Upper lobe of left lung (tissue), 6 donors: ENCODE data around the gene POFUT2. TPM values are rescaled to one million over a fixed set of nuclear protein-coding genes. Genes with fewer than 3 reads are reported as not detected.
"Not testable (repeated sequence)": the region's sequence is repeated elsewhere in the genome, so short reads cannot be mapped to it uniquely, and the experiment has no call there.

Experiments used
- ATAC-seq, 2 donors: fragments of 200-7000 bp; cut with Tn5 transposase; one replicate each; pipeline ENCODE4 v1.9.1; 2022; ENCODE audit warnings: mild to moderate bottlenecking in 2 of 2, moderate library complexity in 2 of 2; ENCODE audit not compliant: low FRiP score in 2 of 2
- DNase-seq, 2 donors: peaks; one replicate each; pipeline ENCODE4 v3.0.0-alpha.2; 2019 to 2020
- H3K27ac ChIP-seq, 4 donors: fragments of 200-600 bp; sonication (generic); one replicate each; pipeline ENCODE4 v1.5.1; 2016 to 2019
- H3K27me3 ChIP-seq, 4 donors: fragments of 200-600 bp; sonication (generic); one replicate each; pipeline ENCODE4 v1.5.1; 2017 to 2019
- H3K36me3 ChIP-seq, 4 donors: fragments of 200-600 bp; sonication (generic); one replicate each; pipeline ENCODE4 v1.5.1; 2016 to 2019
- H3K4me1 ChIP-seq, 4 donors: fragments of 200-600 bp; sonication (generic); one replicate each; pipeline ENCODE4 v1.5.1; 2018 to 2019
- H3K4me3 ChIP-seq, 4 donors: fragments of 200-600 bp; sonication (generic); one replicate each; pipeline ENCODE4 v1.5.1; 2017 to 2019; ENCODE audit warnings: mild to moderate bottlenecking in 2 of 4, moderate library complexity in 1 of 4
- H3K9me3 ChIP-seq, 4 donors: fragments of 200-600 bp; sonication (generic); one replicate each; pipeline ENCODE4 v1.5.1; 2018 to 2019
- EP300 ChIP-seq, 4 donors: sonication (generic); formaldehyde crosslinking; IDR thresholded peaks; one replicate each; pipeline ENCODE4 v1.5.1; 2017; ENCODE audit warnings: antibody characterized with exemption in 4 of 4, control low read depth in 2 of 4
- POLR2A ChIP-seq, 4 donors: fragments of 450-650 bp; IDR thresholded peaks; one replicate each; pipeline ENCODE4 v1.5.1; 2016 to 2017; ENCODE audit warnings: antibody characterized with exemption in 4 of 4, mild to moderate bottlenecking in 2 of 4
- POLR2AphosphoS5 ChIP-seq, 2 donors: sonication (generic); formaldehyde crosslinking; IDR thresholded peaks; one replicate each; pipeline ENCODE4 v1.5.1; 2017; ENCODE audit warnings: antibody characterized with exemption in 2 of 2
- WGBS, 2 donors: methylation state at CpG; one replicate each; pipeline ENCODE4 v1.1.5; 2017 to 2018; 5-methylcytosine and 5-hydroxymethylcytosine counted together
- total RNA-seq, 6 donors: library from RNA; depleted of rRNA in 4 of 6; stranded (reverse); fragments of >200 nt in 4 of 6; gene quantifications; one replicate each; pipeline versions ENCODE4 v1.1.0 to v1.2.1, GENCODE V29; 2016 to 2021
- TF ChIP-seq, protein P1 (sequence below), 6 experiments: fragments of 450-650 bp in 4 of 6; fragments of 200-600 bp in 2 of 6; sonication (generic) in 2 of 6; IDR thresholded peaks; one replicate each; pipeline ENCODE4 v1.5.1; 2016 to 2019; ENCODE audit warnings: antibody characterized with exemption in 6 of 6
- donor health status: DM: no; HTN: no; CAD: no; lungs with moderate emphysema.
- donor health status: DM: no; HTN: yes; CAD: no; lungs with severe emphysema.

POFUT2 gene
- total RNA-seq, 6 donors from 2014 or later = 19.9 to 89.1 (median 32.5) TPM

- 75 to 76% methylated on average over 16 to 23 of the region's 24 CpGs for WGBS, 2 donors
- peak in 1 of 2 donors; percentile 73 for ATAC-seq
- peak; percentile 59 to 63 for DNase-seq
Observed at GRCh38 chr21:45318556-45319404, 31.1 kb upstream of the POFUT2 start.

GRCh38 chr21:45318146-45318555 lies 30.5 kb upstream of the POFUT2 start:
- DNase-seq = no peak
- no peak for ATAC-seq
- Histone ChIP-seq H3K27ac (peak overlapping the region; percentile 85 to 96 (median 91)), H3K36me3 (no peaks in the 10 kb centered on the region), H3K4me1 (peaks cover 54 to 61% (median 56%) of the 10 kb centered on the region in 4 donors), H3K9me3 (no peaks in the 10 kb centered on the region), H3K4me3 (no peak overlapping the region), H3K27me3 (no peaks in the 10 kb centered on the region)
- TF ChIP-seq POLR2A (IDR thresholded peaks at IDR 0.05) (no peak), POLR2AphosphoS5 (IDR thresholded peaks at IDR 0.05) (no peak), EP300 (IDR thresholded peaks at IDR 0.05) (no peak)
- TF ChIP-seq, protein P1, sequence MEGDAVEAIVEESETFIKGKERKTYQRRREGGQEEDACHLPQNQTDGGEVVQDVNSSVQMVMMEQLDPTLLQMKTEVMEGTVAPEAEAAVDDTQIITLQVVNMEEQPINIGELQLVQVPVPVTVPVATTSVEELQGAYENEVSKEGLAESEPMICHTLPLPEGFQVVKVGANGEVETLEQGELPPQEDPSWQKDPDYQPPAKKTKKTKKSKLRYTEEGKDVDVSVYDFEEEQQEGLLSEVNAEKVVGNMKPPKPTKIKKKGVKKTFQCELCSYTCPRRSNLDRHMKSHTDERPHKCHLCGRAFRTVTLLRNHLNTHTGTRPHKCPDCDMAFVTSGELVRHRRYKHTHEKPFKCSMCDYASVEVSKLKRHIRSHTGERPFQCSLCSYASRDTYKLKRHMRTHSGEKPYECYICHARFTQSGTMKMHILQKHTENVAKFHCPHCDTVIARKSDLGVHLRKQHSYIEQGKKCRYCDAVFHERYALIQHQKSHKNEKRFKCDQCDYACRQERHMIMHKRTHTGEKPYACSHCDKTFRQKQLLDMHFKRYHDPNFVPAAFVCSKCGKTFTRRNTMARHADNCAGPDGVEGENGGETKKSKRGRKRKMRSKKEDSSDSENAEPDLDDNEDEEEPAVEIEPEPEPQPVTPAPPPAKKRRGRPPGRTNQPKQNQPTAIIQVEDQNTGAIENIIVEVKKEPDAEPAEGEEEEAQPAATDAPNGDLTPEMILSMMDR (IDR thresholded peaks at IDR 0.05) = no peak
- WGBS, 2 donors = 78% methylated on average over 5 of the region's 7 CpGs; no CpG with 5 or more reads in 1 of the 2 donors

More at GRCh38 chr21:45318556-45319404, 31.1 kb upstream of the POFUT2 start:
- TF ChIP-seq POLR2A (IDR thresholded peaks at IDR 0.05) (peak in 1 of 4 donors; percentile 21), POLR2AphosphoS5 (IDR thresholded peaks at IDR 0.05) (peak; percentile 93 to 96), EP300 (IDR thresholded peaks at IDR 0.05) (peak in 3 of 4 donors; percentile 74 to 96 (median 96))
- TF ChIP-seq, protein P1 (IDR thresholded peaks at IDR 0.05) = no peak
- peaks cover 60 to 68% (median 62%) of the 10 kb centered on the region in 4 donors for H3K4me1 ChIP-seq
- peak overlapping the region; percentile 85 to 96 (median 91) for H3K27ac ChIP-seq
- H3K9me3 ChIP-seq = no peaks in the 10 kb centered on the region
- H3K4me3 ChIP-seq = no peak overlapping the region
- no peaks in the 10 kb centered on the region for H3K27me3 ChIP-seq
- H3K36me3 ChIP-seq = no peaks in the 10 kb centered on the region

DNA sequence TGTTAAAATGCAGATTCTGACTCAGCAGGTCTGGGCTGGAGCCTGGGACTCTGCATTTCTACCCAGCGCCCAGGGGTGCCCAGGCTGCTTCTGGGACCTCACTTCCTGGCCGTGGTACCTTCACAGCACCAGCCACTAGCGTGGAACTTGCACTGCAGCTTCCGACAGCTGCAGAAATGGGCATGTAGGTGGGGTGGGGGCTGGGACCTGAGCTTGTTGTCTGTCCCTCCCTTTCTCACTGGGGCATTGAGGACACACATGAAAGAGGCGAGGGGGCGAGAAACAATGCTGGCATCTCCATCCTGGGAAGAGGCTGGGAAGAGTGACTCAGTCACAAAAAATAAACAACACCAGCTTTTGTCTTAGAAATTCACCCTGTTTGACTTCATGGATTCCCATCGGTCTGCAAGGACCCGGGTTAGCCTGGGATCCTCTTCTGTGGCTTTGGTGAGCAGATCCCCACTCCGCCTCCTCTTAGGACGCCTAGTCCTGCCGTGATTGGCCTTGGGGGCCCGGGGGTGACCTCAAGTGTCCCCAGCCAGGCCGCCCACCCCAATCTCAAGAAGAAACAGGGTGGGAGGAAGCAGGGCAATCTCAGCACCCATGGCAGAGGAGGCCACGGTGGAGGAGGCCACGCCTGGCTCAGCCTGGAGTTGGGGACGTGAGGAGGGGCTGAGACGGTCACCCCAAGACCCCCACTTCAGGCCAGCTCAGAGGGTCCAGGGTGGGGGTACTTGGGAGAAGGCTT lies 29.9 kb upstream of the POFUT2 start:
- peak overlapping the region; percentile 85 to 96 (median 91) for H3K27ac ChIP-seq
- no peaks in the 10 kb centered on the region for H3K9me3 ChIP-seq
- 61 to 66% methylated on average over 12 to 17 of the region's 17 CpGs for WGBS, 2 donors
- no peak for ATAC-seq
- peak in 1 of 2 donors; percentile 35 for DNase-seq
- H3K36me3 ChIP-seq = no peaks in the 10 kb centered on the region
- H3K4me1 ChIP-seq = peaks cover 48 to 56% (median 50%) of the 10 kb centered on the region in 4 donors
- no peak overlapping the region for H3K4me3 ChIP-seq
- TF ChIP-seq POLR2AphosphoS5 (IDR thresholded peaks at IDR 0.05) = peak; percentile 73 to 81
- TF ChIP-seq EP300 (IDR thresholded peaks at IDR 0.05) = peak in 2 of 4 donors; percentile 43 to 83
- no peak for TF ChIP-seq POLR2A (IDR thresholded peaks at IDR 0.05)
- TF ChIP-seq, protein P1 (IDR thresholded peaks at IDR 0.05) = no peak
- H3K27me3 ChIP-seq = no peaks in the 10 kb centered on the region

GRCh38 chr21:45316871-45317397 lies 29.2 kb upstream of the POFUT2 start:
- H3K4me3 ChIP-seq = no peak overlapping the region
- ATAC-seq = no peak
- H3K9me3 ChIP-seq = no peaks in the 10 kb centered on the region
- DNase-seq = peak in 1 of 2 donors; percentile 63
- H3K27ac ChIP-seq = peak overlapping the region; percentile 85 to 96 (median 91)
- H3K4me1 ChIP-seq = peaks cover 43 to 49% (median 44%) of the 10 kb centered on the region in 4 donors
- H3K27me3 ChIP-seq = no peaks in the 10 kb centered on the region
- H3K36me3 ChIP-seq = no peaks in the 10 kb centered on the region
- no peak for TF ChIP-seq POLR2A (IDR thresholded peaks at IDR 0.05)
- WGBS, 2 donors = 77 to 85% methylated on average over 7 to 16 of the region's 16 CpGs

DNA sequence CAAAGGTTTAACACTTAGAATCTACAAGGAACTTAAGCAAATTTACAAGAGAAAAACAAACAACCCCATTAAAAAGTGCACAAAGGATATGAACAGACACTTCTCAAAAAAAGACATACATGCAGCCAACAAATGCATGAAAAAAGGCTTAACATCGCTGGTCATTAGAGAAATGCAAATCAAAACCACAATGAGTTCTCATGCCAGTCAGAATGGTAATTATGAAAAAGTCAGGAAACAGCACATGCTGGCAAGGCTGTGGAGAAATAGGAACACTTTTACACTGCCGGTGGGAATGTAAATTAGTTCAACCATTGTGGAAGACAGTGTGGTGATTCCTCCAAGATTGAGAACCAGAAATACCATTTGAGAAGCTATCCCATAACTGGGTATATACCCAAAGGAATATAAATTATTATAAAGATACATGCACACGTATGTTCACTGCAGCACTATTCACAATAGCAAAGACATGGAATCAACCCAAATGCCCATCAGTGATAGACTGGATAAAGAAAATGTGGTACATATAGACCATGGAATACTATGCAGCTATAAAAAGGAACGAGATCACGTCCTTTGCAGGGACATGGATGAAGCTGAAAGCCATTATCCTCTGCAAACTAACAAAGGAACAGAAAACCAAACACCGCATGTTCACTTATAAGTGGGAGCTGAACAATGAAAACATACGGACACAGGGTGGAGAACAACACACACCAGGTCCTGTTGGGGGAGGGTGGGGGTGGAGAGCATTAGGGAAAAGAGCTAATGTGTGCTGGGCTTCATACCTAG lies 28.2 kb upstream of the POFUT2 start:
- H3K4me1 ChIP-seq = peaks cover 33 to 40% (median 39%) of the 10 kb centered on the region in 4 donors
- H3K9me3 ChIP-seq, ATAC-seq, H3K4me3 ChIP-seq, H3K36me3 ChIP-seq, DNase-seq, H3K27me3 ChIP-seq: not testable (repeated sequence)
- 44 to 54% methylated on average over 7 of the region's 7 CpGs for WGBS, 2 donors
- H3K27ac ChIP-seq = peak overlapping the region; percentile 85 to 96 (median 91)
